ENCODE results near the gene NPDC1. TPM values are rescaled to one million over a fixed set of nuclear protein-coding genes. Genes with fewer than 3 reads are reported as not detected.

NPDC1 gene
- total RNA-seq, 2 donors from 2014 or later, result 49.7 to 57.8 TPM

GRCh38 chr9:137054932-137055384 is 9.0 kb upstream of the NPDC1 start:
- DNase-seq (ENCODE audit: low spot score), result no peak
- no peak overlapping the region for H3K4me3 ChIP-seq

GRCh38 chr9:137053944-137054931 is 8.3 kb upstream of the NPDC1 start, which contains the start of gene ENTPD2:
Gene ENTPD2, minus strand, starts transcription at chr9:137054061. Its CDS starts 64 bp downstream, at chr9:137053997.
- peaks cover 0 to 45% of the 10 kb centered on the region in 2 donors for H3K4me1 ChIP-seq

More at GRCh38 chr9:137054932-137055384, 9.0 kb upstream of the NPDC1 start:
- Histone ChIP-seq H3K27ac (peak overlapping the region; percentile 63 to 66), H3K9me3 (no peaks in the 10 kb centered on the region), H3K36me3 (no peaks in the 10 kb centered on the region), H3K4me1 (peaks cover 0 to 45% of the 10 kb centered on the region in 2 donors), H3K27me3 (peaks cover 0 to 4% of the 10 kb centered on the region in 2 donors)
- TF ChIP-seq CTCF (IDR thresholded peaks at IDR 0.05), result no peak

GRCh38 chr9:137052998-137053943 is 7.3 kb upstream of the NPDC1 start:
- Histone ChIP-seq H3K9me3 (no peaks in the 10 kb centered on the region), H3K4me3 (peak overlapping the region; percentile 5 to 47), H3K27ac (no peak overlapping the region), H3K4me1 (peaks cover 0 to 54% of the 10 kb centered on the region in 2 donors), H3K27me3 (peaks cover 0 to 17% of the 10 kb centered on the region in 2 donors), H3K36me3 (no peaks in the 10 kb centered on the region)
- no peak for TF ChIP-seq CTCF (IDR thresholded peaks at IDR 0.05)
- no peak for DNase-seq (ENCODE audit: low spot score)

More at GRCh38 chr9:137053944-137054931, 8.3 kb upstream of the NPDC1 start, which contains the start of gene ENTPD2:
- H3K36me3 ChIP-seq, result no peaks in the 10 kb centered on the region
- DNase-seq (ENCODE audit: low spot score), result no peak
- no peak for TF ChIP-seq CTCF (IDR thresholded peaks at IDR 0.05)
- H3K27ac ChIP-seq, result peak within 1 kb of the TSS; percentile 63 to 66
- H3K9me3 ChIP-seq, result no peaks in the 10 kb centered on the region
- peaks cover 0 to 11% of the 10 kb centered on the region in 2 donors for H3K27me3 ChIP-seq
- H3K4me3 ChIP-seq, result peak within 1 kb of the TSS; percentile 5 to 47

GRCh38 chr9:137052293-137052692 is 6.3 kb upstream of the NPDC1 start:
- no peak for DNase-seq (ENCODE audit: low spot score)
- peaks cover 0 to 17% of the 10 kb centered on the region in 2 donors for H3K27me3 ChIP-seq
- peaks cover 0 to 50% of the 10 kb centered on the region in 2 donors for H3K4me1 ChIP-seq

More at GRCh38 chr9:137052293-137052692, 6.3 kb upstream of the NPDC1 start:
- TF ChIP-seq CTCF (IDR thresholded peaks at IDR 0.05), result no peak
- no peaks in the 10 kb centered on the region for H3K36me3 ChIP-seq
- H3K4me3 ChIP-seq, result no peak overlapping the region
- H3K27ac ChIP-seq, result no peak overlapping the region
- H3K9me3 ChIP-seq, result no peaks in the 10 kb centered on the region

Measured in right atrium auricular region (tissue), 2 donors.